Measurements from ENCODE around the gene TAOK3. TPM values are rescaled to one million over a fixed set of nuclear protein-coding genes. Genes with fewer than 3 reads are reported as not detected.

TAOK3 gene
- total RNA-seq, 1 donor from 2014 or later = 28.6 TPM

- H3K27ac Mint-ChIP-seq (ENCODE audit: unreplicated experiment) = peak overlapping the region; percentile 89
- no peaks in the 10 kb centered on the region for H3K27me3 Mint-ChIP-seq (ENCODE audit: unreplicated experiment)
- peaks cover 73% of the 10 kb centered on the region for H3K4me1 Mint-ChIP-seq (ENCODE audit: unreplicated experiment)
- no peaks in the 10 kb centered on the region for H3K36me3 Mint-ChIP-seq (ENCODE audit: unreplicated experiment)
- H3K9me3 Mint-ChIP-seq (ENCODE audit: unreplicated experiment) = no peaks in the 10 kb centered on the region
- no peak for DNase-seq (ENCODE audit: extremely low spot score, unreplicated experiment)
- peak overlapping the region; percentile 10 for H3K4me3 Mint-ChIP-seq (ENCODE audit: unreplicated experiment)
- TF ChIP-seq, protein P1, sequence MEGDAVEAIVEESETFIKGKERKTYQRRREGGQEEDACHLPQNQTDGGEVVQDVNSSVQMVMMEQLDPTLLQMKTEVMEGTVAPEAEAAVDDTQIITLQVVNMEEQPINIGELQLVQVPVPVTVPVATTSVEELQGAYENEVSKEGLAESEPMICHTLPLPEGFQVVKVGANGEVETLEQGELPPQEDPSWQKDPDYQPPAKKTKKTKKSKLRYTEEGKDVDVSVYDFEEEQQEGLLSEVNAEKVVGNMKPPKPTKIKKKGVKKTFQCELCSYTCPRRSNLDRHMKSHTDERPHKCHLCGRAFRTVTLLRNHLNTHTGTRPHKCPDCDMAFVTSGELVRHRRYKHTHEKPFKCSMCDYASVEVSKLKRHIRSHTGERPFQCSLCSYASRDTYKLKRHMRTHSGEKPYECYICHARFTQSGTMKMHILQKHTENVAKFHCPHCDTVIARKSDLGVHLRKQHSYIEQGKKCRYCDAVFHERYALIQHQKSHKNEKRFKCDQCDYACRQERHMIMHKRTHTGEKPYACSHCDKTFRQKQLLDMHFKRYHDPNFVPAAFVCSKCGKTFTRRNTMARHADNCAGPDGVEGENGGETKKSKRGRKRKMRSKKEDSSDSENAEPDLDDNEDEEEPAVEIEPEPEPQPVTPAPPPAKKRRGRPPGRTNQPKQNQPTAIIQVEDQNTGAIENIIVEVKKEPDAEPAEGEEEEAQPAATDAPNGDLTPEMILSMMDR (IDR thresholded peaks at IDR 0.05) = no peak
Observed at GRCh38 chr12:118359541-118359915, 13.2 kb downstream of the TAOK3 start.

GRCh38 chr12:118358612-118359540 lies 13.8 kb downstream of the TAOK3 start:
- H3K36me3 Mint-ChIP-seq (ENCODE audit: unreplicated experiment) = no peaks in the 10 kb centered on the region
- TF ChIP-seq, protein P1 (IDR thresholded peaks at IDR 0.05) = no peak
- H3K27me3 Mint-ChIP-seq (ENCODE audit: unreplicated experiment) = no peaks in the 10 kb centered on the region
- H3K9me3 Mint-ChIP-seq (ENCODE audit: unreplicated experiment) = no peaks in the 10 kb centered on the region
- peak overlapping the region; percentile 64 for H3K4me3 Mint-ChIP-seq (ENCODE audit: unreplicated experiment)
- peaks cover 71% of the 10 kb centered on the region for H3K4me1 Mint-ChIP-seq (ENCODE audit: unreplicated experiment)
- peak overlapping the region; percentile 89 for H3K27ac Mint-ChIP-seq (ENCODE audit: unreplicated experiment)
- no peak for DNase-seq (ENCODE audit: extremely low spot score, unreplicated experiment)

GRCh38 chr12:118358008-118358359 lies 14.7 kb downstream of the TAOK3 start:
- no peaks in the 10 kb centered on the region for H3K9me3 Mint-ChIP-seq (ENCODE audit: unreplicated experiment)
- H3K27ac Mint-ChIP-seq (ENCODE audit: unreplicated experiment) = peak overlapping the region; percentile 89
- TF ChIP-seq, protein P1 (IDR thresholded peaks at IDR 0.05) = no peak
- no peak overlapping the region for H3K4me3 Mint-ChIP-seq (ENCODE audit: unreplicated experiment)
- no peaks in the 10 kb centered on the region for H3K36me3 Mint-ChIP-seq (ENCODE audit: unreplicated experiment)
- peaks cover 68% of the 10 kb centered on the region for H3K4me1 Mint-ChIP-seq (ENCODE audit: unreplicated experiment)
- DNase-seq (ENCODE audit: extremely low spot score, unreplicated experiment) = no peak
- no peaks in the 10 kb centered on the region for H3K27me3 Mint-ChIP-seq (ENCODE audit: unreplicated experiment)

DNA sequence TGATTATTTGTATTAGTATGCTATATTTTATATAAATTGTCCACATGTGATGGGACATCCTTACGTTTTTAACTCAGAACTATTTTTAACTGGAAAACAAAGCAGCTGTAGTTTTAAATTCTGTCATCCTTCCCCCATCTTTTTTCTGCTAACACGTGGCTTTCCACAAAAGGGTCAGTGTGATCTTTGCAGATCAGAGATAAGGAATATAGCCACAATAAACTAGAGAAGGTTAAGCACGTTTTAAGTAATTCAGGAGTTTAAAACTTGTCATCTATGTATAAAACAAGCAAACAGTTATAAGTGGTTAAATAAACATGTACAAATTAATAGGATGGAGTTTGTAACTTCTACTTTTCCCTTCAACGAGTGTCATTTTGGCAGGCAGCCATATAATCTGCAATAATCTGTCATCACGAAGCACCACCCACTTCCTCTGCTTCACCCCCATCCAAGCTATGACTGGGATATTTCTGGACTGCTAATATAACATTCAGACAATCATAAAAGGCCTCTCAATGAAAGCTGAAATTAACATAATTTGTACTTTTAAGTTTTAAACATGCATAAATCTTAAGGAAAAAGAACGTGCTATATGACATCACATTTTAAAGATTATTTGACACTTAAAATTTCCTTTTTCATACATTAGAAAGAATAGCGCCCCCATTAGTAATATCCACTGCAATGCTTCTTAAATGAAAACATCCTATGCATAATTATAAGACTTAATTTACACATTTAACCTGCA lies 15.3 kb downstream of the TAOK3 start:
- H3K9me3 Mint-ChIP-seq (ENCODE audit: unreplicated experiment) = no peaks in the 10 kb centered on the region
- peaks cover 67% of the 10 kb centered on the region for H3K4me1 Mint-ChIP-seq (ENCODE audit: unreplicated experiment)
- no peaks in the 10 kb centered on the region for H3K36me3 Mint-ChIP-seq (ENCODE audit: unreplicated experiment)
- TF ChIP-seq, protein P1 (IDR thresholded peaks at IDR 0.05) = no peak
- peak overlapping the region; percentile 88 for H3K27ac Mint-ChIP-seq (ENCODE audit: unreplicated experiment)
- H3K4me3 Mint-ChIP-seq (ENCODE audit: unreplicated experiment) = peak overlapping the region; percentile 14
- H3K27me3 Mint-ChIP-seq (ENCODE audit: unreplicated experiment) = no peaks in the 10 kb centered on the region
- DNase-seq (ENCODE audit: extremely low spot score, unreplicated experiment) = no peak

GRCh38 chr12:118356809-118357256 lies 15.9 kb downstream of the TAOK3 start:
- Mint-ChIP-seq H3K9me3 (ENCODE audit: unreplicated experiment) (no peaks in the 10 kb centered on the region), H3K4me1 (ENCODE audit: unreplicated experiment) (peaks cover 63% of the 10 kb centered on the region), H3K27me3 (ENCODE audit: unreplicated experiment) (no peaks in the 10 kb centered on the region), H3K4me3 (ENCODE audit: unreplicated experiment) (peak overlapping the region; percentile 14), H3K36me3 (ENCODE audit: unreplicated experiment) (no peaks in the 10 kb centered on the region), H3K27ac (ENCODE audit: unreplicated experiment) (peak overlapping the region; percentile 88)
- DNase-seq (ENCODE audit: extremely low spot score, unreplicated experiment) = no peak
- TF ChIP-seq, protein P1 (IDR thresholded peaks at IDR 0.05) = no peak
